HepG2 (cell line): ENCODE results near the gene TMEM204. TPM values are rescaled to one million over a fixed set of nuclear protein-coding genes. Genes with fewer than 3 reads are reported as not detected.

ENCODE experiments used
- ATAC-seq: fragments of 200-7000 bp; cut with Tn5 transposase; 3 replicates; pipeline ENCODE4 v1.9.1; 2020; ENCODE audit warnings: mild to moderate bottlenecking, moderate library complexity
- BruUV-seq: library from RNA; stranded (reverse); fragments of 400-500 nt; replicated peaks from 2 replicates; lab custom pipeline; 2021; lab: Mats Ljungman, UMichigan
- CTCF ChIA-PET: fragments of 300-600 bp; formaldehyde crosslinking; extraction: SDS; loops from one replicate; lab custom pipeline; 2021; ENCODE audit warnings: low total read pairs, inconsistent platforms, low intra/inter-chr PET ratio; lab: Yijun Ruan, JAX
- POLR2A ChIA-PET: fragments of 350-600 bp; sonication (Branson Sonifier 250); formaldehyde crosslinking; loops from one replicate; lab custom pipeline; 2020; ENCODE audit warnings: antibody characterized with exemption, inconsistent platforms; lab: Yijun Ruan, JAX
- DNase-seq: peaks from one replicate; pipeline ENCODE4 v3.0.0-alpha.2; 2015; ENCODE audit warnings: low spot score
- FAIRE-seq: peaks from 3 replicates; lab custom pipeline; 2011; peaks lifted over from hg19 to GRCh38; lab: Jason Lieb, UNC
- H2AFZ ChIP-seq: one replicate; pipeline ENCODE4 v1.6.1; 2011; ENCODE audit warnings: low read length, inconsistent platforms
- H3K27ac ChIP-seq: fragments of 300-600 bp; 3 replicates; pipeline ENCODE4 v1.8.0; 2011; ENCODE audit warnings: mixed run types, mild to moderate bottlenecking, mixed read lengths, low read length, inconsistent platforms; ENCODE audit not compliant: insufficient read depth; ENCODE audit errors: extremely low read length
- H3K27me3 ChIP-seq, 2 experiments: fragments of 200-600 bp in 1 of 2; 2 replicates in 1 of 2; 3 replicates in 1 of 2; pipeline versions ENCODE4 v1.6.0 to v1.8.0; 2011; ENCODE audit warnings: low read length in 2 of 2, mild to moderate bottlenecking in 2 of 2, moderate library complexity in 2 of 2, inconsistent platforms in 1 of 2; ENCODE audit not compliant: insufficient read depth in 2 of 2, control insufficient read depth in 1 of 2
- H3K36me3 ChIP-seq, 2 experiments: fragments of 200-600 bp in 1 of 2; replicated peaks in 1 of 2; 2 replicates in 1 of 2; 3 replicates in 1 of 2; pipeline versions ENCODE4 v1.5.1 to v1.8.0; 2011; ENCODE audit warnings: low read length in 2 of 2, inconsistent platforms in 1 of 2; ENCODE audit not compliant: insufficient read depth in 2 of 2, control insufficient read depth in 1 of 2
- H3K4me1 ChIP-seq: 2 replicates; pipeline ENCODE4 v1.5.1; 2012; ENCODE audit warnings: low read length, inconsistent platforms; ENCODE audit not compliant: insufficient read depth
- H3K4me2 ChIP-seq: 2 replicates; pipeline ENCODE4 v1.6.0; 2011; ENCODE audit warnings: low read depth, low read length, inconsistent platforms
- H3K4me3 ChIP-seq, 3 experiments: fragments of 200-600 bp in 1 of 3; sonication (generic), shearing (Covaris generic) in 1 of 3; replicated peaks in 1 of 3; 2 replicates each; pipeline ENCODE4 v1.5.1; 2011 to 2016; ENCODE audit warnings: low read length in 3 of 3, inconsistent platforms in 2 of 3, low read depth in 2 of 3, mild to moderate bottlenecking in 2 of 3, control low read depth in 1 of 3, mixed read lengths in 1 of 3; ENCODE audit not compliant: insufficient read depth in 1 of 3
- H3K79me2 ChIP-seq: one replicate; pipeline ENCODE4 v1.6.1; 2011; ENCODE audit warnings: low read length, inconsistent platforms; ENCODE audit not compliant: insufficient read depth
- H3K9ac ChIP-seq: 2 replicates; pipeline ENCODE4 v1.6.0; 2011; ENCODE audit warnings: mild to moderate bottlenecking, low read depth, low read length, inconsistent platforms; ENCODE audit not compliant: insufficient read depth
- H3K9me3 ChIP-seq: 2 replicates; pipeline ENCODE4 v1.5.1; 2012; ENCODE audit warnings: mild to moderate bottlenecking, low read length
- H4K20me1 ChIP-seq: 2 replicates; pipeline ENCODE4 v1.6.0; 2011; ENCODE audit warnings: inconsistent platforms, mild to moderate bottlenecking, low read length, moderate library complexity; ENCODE audit not compliant: insufficient read depth
- LCORL ChIP-seq, 2 experiments: fragments of 450-650 bp in 1 of 2; sonication (generic) in 1 of 2; formaldehyde crosslinking in 1 of 2; IDR thresholded peaks; 2 replicates each; pipeline versions ENCODE4 v1.5.0 to v1.6.1; 2017 to 2020; ENCODE audit warnings: antibody characterized with exemption in 1 of 2, missing genetic modification reagents in 1 of 2
- SMYD3 ChIP-seq: sonication (generic); formaldehyde crosslinking; IDR thresholded peaks from 2 replicates; pipeline ENCODE4 v1.8.1; 2023; ENCODE audit warnings: mild to moderate bottlenecking, missing genetic modification reagents
- SNAPC4 ChIP-seq: sonication (generic); formaldehyde crosslinking; IDR thresholded peaks from 2 replicates; pipeline ENCODE4 v1.4.0; 2020; ENCODE audit warnings: mild to moderate bottlenecking, missing genetic modification reagents
- ZBTB39 ChIP-seq: sonication (generic); formaldehyde crosslinking; IDR thresholded peaks from 2 replicates; pipeline ENCODE4 v1.5.0; 2020; ENCODE audit warnings: missing genetic modification reagents
- ZBTB42 ChIP-seq: sonication (generic); formaldehyde crosslinking; IDR thresholded peaks from 2 replicates; pipeline ENCODE4 v1.5.0; 2020; ENCODE audit warnings: mild to moderate bottlenecking, missing genetic modification reagents
- ZNF501 ChIP-seq: sonication (generic); formaldehyde crosslinking; IDR thresholded peaks from 2 replicates; pipeline ENCODE4 v1.5.1; 2020; ENCODE audit warnings: mild to moderate bottlenecking, moderate library complexity, missing genetic modification reagents
- WGBS: methylation state at CpG from one replicate; pipeline ENCODE4 v1.1.6; 2017; ENCODE audit warnings: low lambda C conversion rate; 5-methylcytosine and 5-hydroxymethylcytosine counted together
- in situ Hi-C: cut with HindIII; loops from 2 replicates; pipeline ENCODE4 v1.10.0; 2017; ENCODE audit warnings: low pct_unique_long_range_greater_than_20kb; ENCODE audit not compliant: extremely low pct_ligation_motif_present
- intact Hi-C: fragments of 100-400 bp; cut with micrococcal nuclease; formaldehyde crosslinking; loops from one replicate; pipeline ENCODE4 v1.10.0; 2022; ENCODE audit not compliant: unreplicated experiment
- polyA plus RNA-seq, 8 experiments: library from polyadenylated mRNA; depleted of rRNA in 3 of 8; stranded (reverse) in 7 of 8; unstranded in 1 of 8; fragments of >200 nt; fragmentation: Illumina TruSeq in 4 of 8; extraction: Trizol in 4 of 8; gene quantifications; 2 replicates each; pipeline versions ENCODE4 v1.2.1 to v1.2.3, GENCODE V29; 2011 to 2016; ENCODE audit warnings: low read depth in 4 of 8, missing spikeins in 1 of 8, mixed read lengths in 1 of 8; ENCODE audit not compliant: insufficient read depth in 1 of 8
- total RNA-seq, 5 experiments: library from RNA; depleted of rRNA; stranded (reverse); fragments of >200 nt; fragmentation: Illumina TruSeq; extraction: Trizol; gene quantifications; 2 replicates each; pipeline ENCODE4 v1.2.3, GENCODE V29; 2016; ENCODE audit warnings: low read depth in 1 of 5
- TF ChIP-seq, protein P1 (sequence below): sonication (generic); formaldehyde crosslinking; IDR thresholded peaks from 2 replicates; pipeline ENCODE4 v1.8.0; 2022; ENCODE audit warnings: mild to moderate bottlenecking, missing genetic modification reagents, moderate library complexity

TMEM204 gene
- total and polyA plus RNA-seq, 2 of the 13 experiments (the other 11 are each of a cell fraction or from before 2014, with no cell fraction given) = not detected

- peaks cover 1 to 15% of the 10 kb centered on the region in 2 experiments; a peak in 4 of 5 replicates for H3K36me3 ChIP-seq
- TF ChIP-seq LCORL (IDR thresholded peaks at IDR 0.05) (peak; percentile 60; the same call in 1 of the 2 replicates), LCORL (CRISPR knock-in tag; IDR thresholded peaks at IDR 0.05) (no peak), ZBTB42 (no peak)
- ChIA-PET CTCF (no interaction called here), POLR2A (no interaction called here)
- in situ Hi-C loops = no loop called here
- no peaks in the 10 kb centered on the region for H3K27me3 ChIP-seq
- H3K4me1 ChIP-seq = no peaks in the 10 kb centered on the region
- DNase-seq = no peak
- no peak for FAIRE-seq
- H3K27ac ChIP-seq = no peak overlapping the region
- no peak for ATAC-seq
- no peak overlapping the region for H2AFZ ChIP-seq
- no peak overlapping the region for H3K4me3 ChIP-seq
- H3K79me2 ChIP-seq = no peaks in the 10 kb centered on the region
- H3K4me2 ChIP-seq = no peak overlapping the region
- H4K20me1 ChIP-seq = no peaks in the 10 kb centered on the region
- intact Hi-C loops = no loop called here
- no peak overlapping the region for H3K9ac ChIP-seq
- BruUV-seq = no TSS peak
- no peaks in the 10 kb centered on the region for H3K9me3 ChIP-seq
- 94% methylated on average over 16 of the region's 16 CpGs for WGBS
Observed at GRCh38 chr16:1565083-1565805, 31.8 kb downstream of the TMEM204 start.

DNA sequence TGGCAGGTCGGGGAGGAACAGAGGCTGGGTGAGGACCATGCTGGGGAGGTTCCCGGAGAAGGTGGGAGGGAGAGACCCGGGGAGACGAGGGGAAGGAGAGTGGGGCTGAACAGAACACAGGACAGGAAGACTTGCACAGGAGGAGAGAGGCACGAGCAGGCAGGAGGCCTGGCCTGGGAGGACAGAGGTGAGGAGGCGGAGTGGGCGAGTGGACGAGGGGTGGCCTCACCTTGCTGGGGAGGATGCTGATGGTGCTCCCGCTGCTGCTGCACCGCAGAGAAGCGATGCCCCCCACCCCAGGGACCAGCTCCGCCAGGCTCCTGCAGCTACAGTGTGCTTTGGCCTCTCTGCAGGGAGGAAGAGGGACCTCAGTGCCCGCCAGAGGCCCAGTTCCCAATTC, 34.5 kb downstream of the TMEM204 start:
- Histone ChIP-seq H2AFZ (no peak overlapping the region), H3K9me3 (no peaks in the 10 kb centered on the region), H3K27ac (no peak overlapping the region), H3K4me2 (no peak overlapping the region), H3K4me3 (no peak overlapping the region), H4K20me1 (no peaks in the 10 kb centered on the region), H3K79me2 (no peaks in the 10 kb centered on the region), H3K9ac (no peak overlapping the region), H3K36me3 (peaks cover 4 to 9% of the 10 kb centered on the region in 2 experiments; a peak in 3 of 5 replicates), H3K4me1 (no peaks in the 10 kb centered on the region), H3K27me3 (no peaks in the 10 kb centered on the region)
- DNase-seq = no peak
- WGBS = 96% methylated on average over 8 of the region's 13 CpGs
- POLR2A ChIA-PET = no interaction called here
- ATAC-seq = no peak
- intact Hi-C loops (no loop called here), in situ Hi-C loops (no loop called here)
- no peak for TF ChIP-seq SNAPC4 (CRISPR knock-in tag)
- TF ChIP-seq ZBTB39 (CRISPR knock-in tag) = no peak
- no peak for TF ChIP-seq ZNF501 (CRISPR knock-in tag)
- TF ChIP-seq SMYD3 (CRISPR knock-in tag) = no peak
- TF ChIP-seq, protein P1, sequence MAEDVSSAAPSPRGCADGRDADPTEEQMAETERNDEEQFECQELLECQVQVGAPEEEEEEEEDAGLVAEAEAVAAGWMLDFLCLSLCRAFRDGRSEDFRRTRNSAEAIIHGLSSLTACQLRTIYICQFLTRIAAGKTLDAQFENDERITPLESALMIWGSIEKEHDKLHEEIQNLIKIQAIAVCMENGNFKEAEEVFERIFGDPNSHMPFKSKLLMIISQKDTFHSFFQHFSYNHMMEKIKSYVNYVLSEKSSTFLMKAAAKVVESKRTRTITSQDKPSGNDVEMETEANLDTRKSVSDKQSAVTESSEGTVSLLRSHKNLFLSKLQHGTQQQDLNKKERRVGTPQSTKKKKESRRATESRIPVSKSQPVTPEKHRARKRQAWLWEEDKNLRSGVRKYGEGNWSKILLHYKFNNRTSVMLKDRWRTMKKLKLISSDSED (CRISPR knock-in tag) = no peak
- no peak for FAIRE-seq
- CTCF ChIA-PET = no interaction called here
- no TSS peak for BruUV-seq
